Right forelimb (tissue), 1 donor: Measurements from ENCODE around the gene CREB3L1.

Source experiments
- DNase-seq: peaks from one replicate; pipeline ENCODE4 v3.0.0-alpha.2; 2018

CREB3L1 gene

GRCh38 chr11:46331282-46331984 is 54.0 kb downstream of the CREB3L1 start:
- DNase-seq: no peak

- DNase-seq: no peak
These were observed 54.7 kb downstream of the CREB3L1 start for GRCh38 chr11:46332093-46332567.

GRCh38 chr11:46332568-46333393 is 55.3 kb downstream of the CREB3L1 start:
- no peak for DNase-seq

DNA sequence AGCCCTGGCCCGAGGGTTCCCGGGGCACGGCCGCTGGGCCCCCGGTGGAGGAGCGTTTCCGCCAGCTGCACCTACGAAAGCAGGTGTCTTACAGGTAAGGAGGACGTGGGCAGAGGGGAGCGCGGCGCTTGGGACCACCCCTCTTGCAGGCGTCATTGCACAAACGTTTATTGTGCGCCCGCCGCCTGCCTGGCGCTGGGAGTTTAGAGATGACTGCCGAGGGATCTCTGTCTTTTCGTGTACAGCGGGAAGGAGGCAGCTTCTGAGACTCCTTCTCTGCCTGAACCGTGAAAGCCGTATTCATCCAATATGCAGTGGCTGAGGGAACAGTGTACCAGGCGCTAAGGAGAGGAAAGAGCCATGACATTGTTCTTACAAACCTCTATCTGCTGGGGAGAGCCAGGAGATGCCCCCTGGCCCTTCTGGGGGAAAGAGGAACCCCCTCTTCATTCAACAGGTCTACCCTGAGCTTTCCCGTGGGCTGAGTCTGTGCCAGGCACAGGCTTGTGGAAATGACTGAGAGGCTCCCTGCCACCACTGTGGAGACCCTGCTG is 56.0 kb downstream of the CREB3L1 start:
- no peak for DNase-seq

- DNase-seq: no peak
These were observed 56.7 kb downstream of the CREB3L1 start for GRCh38 chr11:46334211-46334610.

DNA sequence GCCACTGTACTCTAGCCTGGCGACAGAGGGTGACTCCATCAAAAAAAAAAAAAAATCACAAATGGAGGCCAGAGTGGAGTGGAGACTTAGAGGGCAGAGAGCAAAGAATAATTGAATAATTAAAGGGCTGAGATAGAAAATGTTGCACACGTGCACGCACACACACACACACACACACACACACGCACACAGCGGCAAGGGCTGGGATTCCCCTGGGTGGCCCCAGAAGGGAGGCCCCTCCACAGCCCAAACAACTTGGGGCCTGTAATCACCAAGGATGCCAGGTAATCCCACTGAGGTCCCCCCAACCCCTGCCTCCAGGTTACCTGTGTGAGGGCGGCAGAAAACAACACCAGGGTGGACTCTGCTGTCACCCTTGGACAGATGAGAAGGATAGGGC is 57.8 kb downstream of the CREB3L1 start:
- DNase-seq: no peak

- DNase-seq: no peak
These were observed 58.6 kb downstream of the CREB3L1 start for GRCh38 chr11:46335890-46336562.

GRCh38 chr11:46336563-46337180 is 59.2 kb downstream of the CREB3L1 start:
- no peak for DNase-seq

DNA sequence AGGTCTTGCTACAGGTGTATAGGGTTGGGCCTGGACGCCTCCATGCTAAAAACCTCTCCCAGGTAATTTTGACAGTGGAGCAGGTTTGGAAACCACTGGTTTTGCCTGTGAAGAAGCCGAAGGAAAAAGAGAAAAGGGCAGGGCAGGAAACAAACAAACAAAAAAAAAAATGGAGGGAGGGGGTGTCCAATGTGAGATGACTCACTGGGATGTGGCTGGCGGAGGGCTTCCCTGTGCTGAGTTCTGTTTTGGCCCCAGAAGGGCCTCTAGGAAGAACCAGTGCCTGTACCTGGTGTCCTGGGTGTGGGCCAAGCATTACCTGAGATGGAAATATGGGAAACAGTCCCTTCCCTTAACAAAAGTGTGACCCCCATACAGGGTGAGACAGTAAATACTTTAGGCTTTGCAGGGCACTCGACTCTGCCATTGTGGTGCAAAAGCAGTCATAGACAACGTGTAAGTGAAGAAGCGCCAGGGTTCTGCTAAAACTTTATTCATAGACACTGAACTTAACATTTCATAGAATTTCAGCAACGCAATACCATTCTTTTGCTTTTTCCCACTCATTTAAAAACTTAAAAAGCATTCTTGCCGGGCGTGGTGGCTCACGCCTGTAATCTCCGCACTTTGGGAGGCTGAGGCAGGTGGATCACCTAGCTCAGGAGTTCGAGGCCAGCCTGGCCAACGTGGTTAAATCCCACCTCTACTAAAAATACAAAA is 60.3 kb downstream of the CREB3L1 start:
- no peak for DNase-seq

- no peak for DNase-seq
These were observed 61.1 kb downstream of the CREB3L1 start for GRCh38 chr11:46338636-46338987.

GRCh38 chr11:46338988-46339666 is 61.7 kb downstream of the CREB3L1 start:
- DNase-seq: no peak

- no peak for DNase-seq
These were observed 62.4 kb downstream of the CREB3L1 start for GRCh38 chr11:46339816-46340215.

DNA sequence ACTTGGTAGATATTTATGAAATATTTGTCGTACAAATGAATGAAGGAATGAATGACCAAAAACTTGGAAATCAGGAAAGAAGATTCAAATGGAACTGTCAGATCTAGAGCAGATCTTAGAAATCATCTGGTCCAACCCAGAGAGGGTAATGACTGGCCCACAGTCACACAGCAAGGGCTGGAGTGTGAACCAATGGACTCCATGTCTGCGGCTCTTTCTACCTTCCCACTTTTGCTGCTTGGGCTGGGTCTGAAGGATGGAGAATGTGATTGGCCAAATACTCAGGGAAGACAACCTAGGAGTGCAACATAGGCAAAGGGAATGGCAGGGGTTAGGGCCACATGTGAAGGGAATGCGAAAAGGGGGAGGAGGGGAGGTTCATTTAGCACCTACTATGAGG is 64.0 kb downstream of the CREB3L1 start:
- no peak for DNase-seq

DNA sequence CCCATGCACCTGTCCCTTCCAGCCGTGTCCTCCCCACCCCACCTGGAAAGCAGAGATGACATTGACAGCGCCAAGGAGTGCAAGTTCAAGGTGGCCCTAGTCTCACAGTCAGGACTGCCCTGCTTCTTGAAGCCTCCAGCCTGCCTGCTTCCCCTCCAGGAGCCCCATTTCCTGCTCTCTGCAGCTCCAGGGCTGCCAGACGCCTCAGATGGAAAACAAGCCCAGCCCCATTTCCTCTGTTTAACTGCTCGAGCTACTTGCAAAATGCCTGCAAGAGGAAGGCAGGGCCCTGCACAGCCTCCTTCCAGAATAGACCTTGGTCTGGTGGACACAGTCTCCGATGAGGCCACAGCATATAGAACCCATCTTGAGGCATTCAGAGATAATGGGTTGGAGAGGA is 64.8 kb downstream of the CREB3L1 start:
- no peak for DNase-seq

DNA sequence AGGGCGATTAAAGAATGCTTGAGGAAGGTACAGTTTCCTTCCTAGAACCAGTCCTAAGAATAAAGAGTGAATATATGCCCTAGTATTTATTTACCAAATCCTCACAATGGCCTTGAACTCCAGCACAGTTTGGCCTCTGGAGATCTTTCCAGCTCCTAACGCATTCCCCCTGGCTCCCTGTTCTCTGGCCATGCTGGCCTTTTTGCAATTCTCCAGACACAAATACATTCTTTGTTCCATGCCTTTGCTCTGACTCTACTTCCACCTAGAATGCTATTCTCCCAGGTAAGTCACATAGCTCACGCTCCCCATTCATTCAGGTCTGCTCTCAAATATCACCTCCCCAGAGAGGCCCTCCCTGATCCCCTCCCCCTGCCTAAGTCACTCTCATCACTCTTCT is 66.1 kb downstream of the CREB3L1 start:
- no peak for DNase-seq

DNA sequence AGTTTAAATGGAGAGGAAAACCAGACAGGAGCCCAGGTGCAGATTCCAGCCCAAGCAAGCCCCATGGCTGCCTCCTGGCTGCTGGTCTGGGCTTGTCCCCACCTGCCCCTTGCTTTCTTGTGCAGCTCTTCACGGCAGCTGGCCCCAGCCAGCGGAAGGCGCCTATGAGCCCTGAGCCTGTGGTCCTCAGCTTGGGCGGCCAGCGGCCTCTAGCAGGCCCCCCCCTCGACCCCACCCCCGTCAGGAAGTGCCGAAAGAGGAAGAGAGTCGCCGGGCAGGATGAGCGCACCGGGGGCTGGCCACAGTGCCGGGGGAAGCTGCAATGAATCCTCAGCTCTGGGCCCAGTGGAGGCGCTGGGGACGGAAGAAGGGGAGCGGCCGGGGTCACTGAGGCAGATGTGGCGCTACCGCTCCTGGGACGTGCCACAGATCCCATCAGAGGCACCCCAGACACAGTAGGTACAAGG is 67.7 kb downstream of the CREB3L1 start:
- no peak for DNase-seq

DNA sequence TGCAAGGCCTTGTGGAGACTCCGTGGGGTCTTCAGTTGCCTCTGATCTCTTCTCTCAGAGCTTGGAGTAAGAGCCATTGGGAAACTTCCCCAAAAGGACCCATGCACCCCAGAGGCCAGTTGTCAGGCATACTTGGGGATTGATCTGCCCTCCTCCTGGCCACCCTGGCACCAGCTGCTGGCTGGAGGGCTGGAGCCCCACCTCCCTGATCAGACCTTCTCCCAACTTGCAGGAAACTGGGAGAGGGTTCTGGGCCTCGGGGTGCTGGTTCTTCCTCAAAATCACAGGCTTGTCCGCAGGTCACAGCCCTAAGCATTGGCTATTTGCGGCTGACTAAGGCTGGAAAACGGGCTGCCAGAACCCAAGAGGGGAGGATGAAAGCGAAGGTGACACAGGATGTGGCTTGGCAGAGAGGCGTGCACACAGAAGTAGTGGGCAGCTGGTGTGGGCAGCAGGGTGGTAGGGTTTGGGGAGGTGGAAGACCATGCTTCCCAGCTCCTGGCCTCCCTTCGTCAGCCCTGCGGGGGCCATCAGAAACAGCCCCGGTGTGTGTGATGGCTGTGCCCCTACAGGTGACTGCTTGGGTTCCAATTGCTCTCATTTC is 68.5 kb downstream of the CREB3L1 start:
- no peak for DNase-seq

DNA sequence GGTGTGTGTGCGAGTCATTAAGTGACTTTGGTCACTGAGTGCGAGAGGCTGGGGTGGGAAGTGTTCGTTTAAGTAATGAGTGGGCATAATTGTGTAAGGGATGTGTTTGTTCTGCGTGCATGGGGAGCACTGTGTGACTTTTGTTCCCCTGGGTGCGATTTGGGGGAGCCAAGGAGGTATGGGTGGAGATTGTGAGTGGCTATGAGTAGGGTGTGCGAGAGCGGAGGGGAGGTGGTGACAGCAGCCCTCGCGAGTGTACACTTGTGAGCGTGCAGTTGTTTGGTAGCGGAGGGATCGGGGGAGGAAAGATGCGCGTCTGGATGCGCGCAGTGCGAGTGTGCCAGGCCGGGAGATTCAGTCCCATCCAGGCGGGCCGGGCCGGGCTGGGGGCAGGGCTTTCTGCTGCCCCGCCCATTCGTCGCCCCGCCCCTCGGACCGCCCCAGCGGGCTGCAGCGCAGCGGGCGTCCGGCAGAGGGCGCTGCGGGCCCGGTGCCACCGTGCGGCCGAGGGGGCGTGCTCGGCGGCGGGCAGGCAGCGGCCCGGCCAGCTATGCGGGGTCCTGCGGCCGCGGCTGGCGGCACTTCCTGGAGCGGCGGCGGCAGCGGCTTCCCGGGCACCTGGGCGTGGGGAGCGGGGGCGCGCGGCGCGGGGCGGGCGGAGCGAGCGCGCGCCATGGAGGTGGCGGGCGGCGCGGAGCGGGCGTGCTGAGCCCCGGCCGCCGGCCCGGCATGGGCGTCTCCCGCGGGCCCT is 69.6 kb downstream of the CREB3L1 start, which contains the start of gene DGKZ:
DGKZ (plus strand) TSS at position 578 of the 751 bp plus-strand sequence. CDS start 197 bp downstream, outside the sequence.
- peak; percentile 92 for DNase-seq

- DNase-seq: no peak
These were observed 70.3 kb downstream of the CREB3L1 start for GRCh38 chr11:46347637-46348311.
